Kidney (tissue), 14 donors: ENCODE measurements around the gene VIT. TPM values are rescaled to one million over a fixed set of nuclear protein-coding genes. Genes with fewer than 3 reads are reported as not detected.

Experiments
- DNase-seq, 5 donors: peaks; one replicate each; pipeline ENCODE4 v3.0.0-alpha.2; 2013 to 2020
- FAIRE-seq: peaks from 2 replicates; lab custom pipeline; 2012; peaks lifted over from hg19 to GRCh38; lab: Jason Lieb, UNC
- H3K27ac ChIP-seq, 2 donors: one replicate each; pipeline ENCODE4 v1.7.0; 2013; ENCODE audit warnings: low read depth in 2 of 2, low read length in 2 of 2, inconsistent platforms in 1 of 2
- H3K27me3 ChIP-seq: one replicate; pipeline ENCODE4 v1.7.1; 2013; ENCODE audit warnings: low read length, inconsistent platforms; ENCODE audit not compliant: control insufficient read depth, insufficient read depth
- H3K36me3 ChIP-seq, 3 donors: one replicate each; pipeline versions ENCODE4 v1.7.0 to v1.7.1; 2013; ENCODE audit warnings: low read length in 3 of 3, control low read depth in 1 of 3, inconsistent platforms in 1 of 3; ENCODE audit not compliant: insufficient read depth in 3 of 3, control insufficient read depth in 2 of 3
- H3K4me1 ChIP-seq, 3 donors: one replicate each; pipeline versions ENCODE4 v1.7.0 to v1.7.1; 2013; ENCODE audit warnings: low read length in 3 of 3, inconsistent platforms in 1 of 3, low read depth in 1 of 3; ENCODE audit not compliant: control insufficient read depth in 2 of 3, insufficient read depth in 2 of 3
- H3K4me3 ChIP-seq, 3 donors: one replicate each; pipeline versions ENCODE4 v1.7.0 to v1.8.1; 2013; ENCODE audit warnings: low read length in 3 of 3, control low read depth in 1 of 3, inconsistent platforms in 1 of 3
- H3K9ac ChIP-seq, 3 donors: one replicate each; pipeline versions ENCODE4 v1.7.0 to v1.7.1; 2013; ENCODE audit warnings: low read length in 3 of 3, control low read depth in 1 of 3, inconsistent platforms in 1 of 3
- H3K9me3 ChIP-seq, 3 donors: one replicate each; pipeline versions ENCODE4 v1.7.0 to v1.7.1; 2013; ENCODE audit warnings: low read length in 3 of 3, control low read depth in 1 of 3, inconsistent platforms in 1 of 3; ENCODE audit not compliant: control insufficient read depth in 2 of 3, insufficient read depth in 1 of 3
- intact Hi-C: fragments of 100-400 bp; cut with DNase I; formaldehyde crosslinking; loops from one replicate; pipeline ENCODE4 v1.11.1; 2022
- polyA plus RNA-seq: library from polyadenylated mRNA; stranded (reverse); fragments of 350-450 nt; fragmentation: Illumina TruSeq; extraction: RNeasy Lipid Tissue Mini Kit (QIAGEN cat#74804); gene quantifications from one replicate; pipeline ENCODE4 v1.2.3, GENCODE V29; 2014; ENCODE audit warnings: low read depth, low replicate concordance; ENCODE audit not compliant: insufficient read depth
- total RNA-seq: library from RNA; stranded (reverse); fragmentation: NEBNext Ultra II Directional; extraction: Animal tissue kit (Norgen Biotek cat#: 25700); gene quantifications from one replicate; pipeline ENCODE4 v1.2.1, GENCODE V29; 2021
- TF ChIP-seq, protein P1 (sequence below): IDR thresholded peaks from 3 replicates; pipeline ENCODE4 v1.5.1; 2012; ENCODE audit warnings: mild to moderate bottlenecking, moderate library complexity, borderline replicate concordance; ENCODE audit not compliant: insufficient read depth; ENCODE audit errors: extremely low read depth
- donor health status: control.
- donor health status: control.
- donor health status: control.
- donor health status: control.
- donor health status: control.
- donor health status: DM: yes; HTN: yes; CAD: no.
- donor health status: Normal renal cell carcinoma (clear cell type).

VIT gene
- total and polyA plus RNA-seq, 2 donors from 2014 or later = 0.15 TPM; not detected in 1

DNA sequence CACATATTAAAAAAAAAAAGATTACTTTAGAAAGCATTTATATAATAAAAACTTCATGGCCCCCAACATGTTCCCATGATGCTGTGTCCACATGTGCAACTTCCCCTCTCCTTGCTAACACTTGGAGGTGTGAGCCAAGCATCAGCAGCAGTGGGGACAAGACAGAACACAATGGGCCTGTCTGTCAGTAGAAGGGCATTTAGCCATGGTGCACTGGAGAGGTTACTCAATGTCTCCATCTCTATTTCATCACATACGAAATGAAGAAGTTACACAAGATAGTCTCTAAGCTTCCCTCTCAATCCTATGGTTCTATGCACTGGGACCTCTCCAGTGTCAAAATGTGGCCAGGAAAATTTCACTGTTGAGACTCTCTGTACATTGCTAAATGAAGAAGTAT is 2.5 kb downstream of the VIT start:
- DNase-seq (no peak), FAIRE-seq (no peak)
- no peaks in the 10 kb centered on the region for H3K4me1 ChIP-seq
- no peak overlapping the region for H3K9ac ChIP-seq
- no peaks in the 10 kb centered on the region for H3K36me3 ChIP-seq
- no peaks in the 10 kb centered on the region for H3K27me3 ChIP-seq
- no peaks in the 10 kb centered on the region for H3K9me3 ChIP-seq
- TF ChIP-seq, protein P1, sequence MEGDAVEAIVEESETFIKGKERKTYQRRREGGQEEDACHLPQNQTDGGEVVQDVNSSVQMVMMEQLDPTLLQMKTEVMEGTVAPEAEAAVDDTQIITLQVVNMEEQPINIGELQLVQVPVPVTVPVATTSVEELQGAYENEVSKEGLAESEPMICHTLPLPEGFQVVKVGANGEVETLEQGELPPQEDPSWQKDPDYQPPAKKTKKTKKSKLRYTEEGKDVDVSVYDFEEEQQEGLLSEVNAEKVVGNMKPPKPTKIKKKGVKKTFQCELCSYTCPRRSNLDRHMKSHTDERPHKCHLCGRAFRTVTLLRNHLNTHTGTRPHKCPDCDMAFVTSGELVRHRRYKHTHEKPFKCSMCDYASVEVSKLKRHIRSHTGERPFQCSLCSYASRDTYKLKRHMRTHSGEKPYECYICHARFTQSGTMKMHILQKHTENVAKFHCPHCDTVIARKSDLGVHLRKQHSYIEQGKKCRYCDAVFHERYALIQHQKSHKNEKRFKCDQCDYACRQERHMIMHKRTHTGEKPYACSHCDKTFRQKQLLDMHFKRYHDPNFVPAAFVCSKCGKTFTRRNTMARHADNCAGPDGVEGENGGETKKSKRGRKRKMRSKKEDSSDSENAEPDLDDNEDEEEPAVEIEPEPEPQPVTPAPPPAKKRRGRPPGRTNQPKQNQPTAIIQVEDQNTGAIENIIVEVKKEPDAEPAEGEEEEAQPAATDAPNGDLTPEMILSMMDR = no peak
- intact Hi-C loops = no loop called here
- no peak overlapping the region for H3K27ac ChIP-seq
- H3K4me3 ChIP-seq = no peak overlapping the region

DNA sequence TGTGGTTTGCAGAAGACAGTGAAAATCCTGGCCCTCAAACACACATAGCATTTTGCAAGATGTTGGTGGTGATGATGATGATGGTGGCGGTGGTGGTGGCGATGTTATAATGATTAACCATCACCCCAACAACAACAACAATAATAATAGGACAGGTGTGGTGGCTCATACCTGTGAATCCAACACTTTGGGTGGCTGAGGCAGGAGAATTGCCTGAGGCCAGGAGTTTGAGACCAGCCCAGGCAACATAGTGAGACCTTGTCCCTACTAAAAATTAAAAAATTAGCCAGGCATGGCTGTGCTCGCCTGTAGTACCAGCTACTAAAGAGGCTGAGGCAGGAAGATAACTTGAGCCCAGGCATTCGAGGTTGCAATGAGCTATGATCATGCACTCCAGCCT is 3.8 kb downstream of the VIT start:
- no peaks in the 10 kb centered on the region for H3K4me1 ChIP-seq
- no peaks in the 10 kb centered on the region for H3K36me3 ChIP-seq
- intact Hi-C loops = no loop called here
- no peak for DNase-seq
- H3K27me3 ChIP-seq = no peaks in the 10 kb centered on the region
- TF ChIP-seq, protein P1 = no peak
- no peaks in the 10 kb centered on the region for H3K9me3 ChIP-seq
- no peak overlapping the region for H3K4me3 ChIP-seq
- H3K9ac ChIP-seq = no peak overlapping the region
- FAIRE-seq = no peak
- no peak overlapping the region for H3K27ac ChIP-seq

DNA sequence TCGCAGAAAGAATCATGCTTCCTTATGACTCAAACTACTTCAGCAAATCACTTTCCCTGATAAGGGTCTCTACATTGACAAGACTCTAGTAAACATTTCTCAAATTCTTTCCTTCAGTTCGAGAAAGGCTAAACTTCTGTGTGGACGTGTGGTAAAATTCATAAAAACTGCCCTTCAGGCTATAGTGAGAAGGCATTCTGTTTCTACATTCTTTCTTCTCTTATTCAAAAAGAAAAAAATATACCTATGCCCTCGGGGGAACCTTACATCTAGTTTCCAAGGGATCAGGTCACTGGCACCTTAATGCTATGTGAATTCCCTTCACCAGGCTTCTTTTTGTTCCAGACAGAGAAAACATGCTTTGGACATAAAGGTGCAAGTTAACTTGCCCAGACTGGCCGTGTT is 4.9 kb downstream of the VIT start:
- TF ChIP-seq, protein P1 = no peak
- intact Hi-C loops = no loop called here
- H3K9me3 ChIP-seq = no peaks in the 10 kb centered on the region

DNA sequence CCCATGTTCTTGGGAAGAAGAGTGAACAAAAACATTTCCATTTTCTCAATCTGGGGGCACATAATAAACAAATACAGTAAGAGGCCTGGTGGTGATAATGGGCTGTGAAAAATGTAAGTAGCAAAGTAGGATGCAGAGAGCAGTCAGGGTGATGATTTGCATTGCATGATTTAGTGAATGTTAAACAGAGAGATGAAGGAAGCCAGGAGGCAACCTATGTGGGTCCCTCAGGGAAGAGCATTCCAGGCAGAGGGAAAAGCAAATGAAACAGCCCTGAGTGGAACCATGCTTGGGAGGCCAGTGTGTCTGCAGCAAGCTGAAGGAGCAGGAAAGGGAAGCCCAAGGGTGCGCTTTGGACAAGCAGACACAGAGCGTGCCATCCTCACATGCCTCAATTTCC is 5.4 kb downstream of the VIT start:
- Histone ChIP-seq H3K36me3 (no peaks in the 10 kb centered on the region), H3K27me3 (no peaks in the 10 kb centered on the region), H3K9ac (no peak overlapping the region), H3K9me3 (no peaks in the 10 kb centered on the region), H3K4me3 (no peak overlapping the region), H3K4me1 (no peaks in the 10 kb centered on the region), H3K27ac (no peak overlapping the region)
- TF ChIP-seq, protein P1 = no peak
- FAIRE-seq (no peak), DNase-seq (peak in 1 of 5 donors; percentile 5)
- intact Hi-C loops = no loop called here

More for the DNA sequence above, 4.9 kb downstream of the VIT start:
- FAIRE-seq = no peak
- Histone ChIP-seq H3K27ac (no peak overlapping the region), H3K9ac (no peak overlapping the region), H3K4me1 (no peaks in the 10 kb centered on the region), H3K36me3 (no peaks in the 10 kb centered on the region), H3K27me3 (no peaks in the 10 kb centered on the region), H3K4me3 (no peak overlapping the region)
- peak in 2 of 5 donors; percentile 60 to 66 for DNase-seq
